Spleen (tissue), 11 donors: Measurements from ENCODE around the gene TSC22D1. TPM values are rescaled to one million over a fixed set of nuclear protein-coding genes. Genes with fewer than 3 reads are reported as not detected.

Source experiments
- DNase-seq: peaks from one replicate; pipeline ENCODE4 v3.0.0-alpha.2; 2020
- H3K27ac ChIP-seq, 8 donors: fragments of 200-600 bp; sonication (generic) in 7 of 8; 1 replicate in 4 of 8; 2 replicates in 4 of 8; pipeline versions ENCODE4 v1.5.0 to v1.8.0; 2016 to 2021; ENCODE audit warnings: inconsistent platforms in 4 of 8, mild to moderate bottlenecking in 4 of 8, moderate library complexity in 1 of 8
- H3K27me3 ChIP-seq, 7 donors: fragments of 200-600 bp; sonication (generic) in 6 of 7; replicated peaks in 1 of 7; 1 replicate in 4 of 7; 2 replicates in 3 of 7; pipeline versions ENCODE4 v1.5.0 to v1.8.0; 2016 to 2021; ENCODE audit warnings: inconsistent platforms in 3 of 7, mild to moderate bottlenecking in 1 of 7
- H3K36me3 ChIP-seq, 6 donors: fragments of 200-600 bp; sonication (generic) in 5 of 6; 1 replicate in 4 of 6; 2 replicates in 2 of 6; pipeline versions ENCODE4 v1.5.0 to v1.8.0; 2016 to 2021; ENCODE audit warnings: inconsistent platforms in 2 of 6
- H3K4me1 ChIP-seq, 6 donors: fragments of 200-600 bp; sonication (generic) in 5 of 6; 1 replicate in 3 of 6; 2 replicates in 3 of 6; pipeline versions ENCODE4 v1.5.0 to v1.8.0; 2016 to 2021; ENCODE audit warnings: inconsistent platforms in 3 of 6
- H3K4me3 ChIP-seq, 8 donors: fragments of 200-600 bp; sonication (generic) in 7 of 8; 1 replicate in 4 of 8; 2 replicates in 4 of 8; pipeline versions ENCODE4 v1.5.0 to v1.8.0; 2016 to 2021; ENCODE audit warnings: inconsistent platforms in 4 of 8, mild to moderate bottlenecking in 4 of 8, moderate library complexity in 2 of 8
- H3K9me3 ChIP-seq, 8 donors: fragments of 200-600 bp; sonication (generic) in 7 of 8; 1 replicate in 4 of 8; 2 replicates in 4 of 8; pipeline versions ENCODE4 v1.5.0 to v1.8.0; 2016 to 2021; ENCODE audit warnings: inconsistent platforms in 4 of 8
- CTCF ChIP-seq, 11 experiments: fragments of 200-600 bp in 7 of 11; fragments of 450-650 bp in 4 of 11; sonication (generic) in 4 of 11; IDR thresholded peaks in 8 of 11; conservative IDR thresholded peaks in 3 of 11; 1 replicate in 7 of 11; 2 replicates in 4 of 11; pipeline versions ENCODE4 v1.4.0 to v1.8.0; 2016 to 2021; ENCODE audit warnings: antibody characterized with exemption in 11 of 11, inconsistent platforms in 4 of 11, mild to moderate bottlenecking in 1 of 11
- POLR2A ChIP-seq, 3 donors: fragments of 450-650 bp; IDR thresholded peaks; one replicate each; pipeline ENCODE4 v1.5.1; 2017; ENCODE audit warnings: antibody characterized with exemption in 3 of 3, mild to moderate bottlenecking in 1 of 3
- POLR2AphosphoS5 ChIP-seq, 3 donors: sonication (generic); formaldehyde crosslinking; IDR thresholded peaks; one replicate each; pipeline ENCODE4 v1.5.1; 2017; ENCODE audit warnings: antibody characterized with exemption in 3 of 3
- WGBS, 5 donors: extraction: QIAGEN DNeasy Blood & Tissue Kit in 3 of 5; methylation state at CpG; one replicate each; pipeline versions ENCODE4 v1.1.5 to v1.1.7; 2013 to 2018; 5-methylcytosine and 5-hydroxymethylcytosine counted together
- intact Hi-C: fragments of 100-400 bp; cut with DNase I; formaldehyde crosslinking; loops from one replicate; pipeline ENCODE4 v1.15.0; 2023; ENCODE audit warnings: low total_unique reads
- polyA plus RNA-seq, 3 donors: library from polyadenylated mRNA; stranded (reverse); fragments of 200-250 nt; gene quantifications; one replicate each; pipeline ENCODE4 v1.2.1, GENCODE V29; 2013
- total RNA-seq, 7 donors: library from RNA; depleted of rRNA in 3 of 7; stranded (reverse); fragments of >200 nt in 3 of 7; fragmentation: NEBNext Ultra II Directional in 4 of 7; extraction: Animal tissue kit (Norgen Biotek cat#: 25700) in 4 of 7; gene quantifications; one replicate each; pipeline versions ENCODE4 v1.1.0 to v1.2.1, GENCODE V29; 2016 to 2021
- donor health status: healthy with polysubstance abuse.
- donor health status: DM: no; HTN: no; CAD: no; lungs with moderate emphysema.
- donor health status: DM: no; HTN: no; CAD: no.
- donor health status: Bipolar disorder and iron deficiency.
- donor health status: healthy.
- donor health status: DM: no; HTN: no; CAD: no.
- donor health status: DM: yes; HTN: yes; CAD: no.

The TSC22D1 gene
- total and polyA plus RNA-seq, 10 donors = 14.3 to 66.3 (median 42.6) TPM

GRCh38 chr13:44398606-44399005 lies 177.5 kb downstream of the TSC22D1 start:
- H3K36me3 ChIP-seq = no peaks in the 10 kb centered on the region
- H3K4me3 ChIP-seq = no peak overlapping the region
- no peaks in the 10 kb centered on the region for H3K4me1 ChIP-seq
- intact Hi-C loops = no loop called here
- no peak overlapping the region for H3K27ac ChIP-seq
- DNase-seq = peak; percentile 7
- TF ChIP-seq POLR2AphosphoS5 (IDR thresholded peaks at IDR 0.05) = no peak
- TF ChIP-seq CTCF (IDR thresholded peaks at IDR 0.05 in 8 of 11, conservative IDR thresholded peaks at IDR 0.05 in 3 of 11) = no peak
- no peak for TF ChIP-seq POLR2A (IDR thresholded peaks at IDR 0.05)
- WGBS, 5 donors = 80 to 92% (median 85%) methylated on average over 3 of the region's 3 CpGs
- no peaks in the 10 kb centered on the region for H3K9me3 ChIP-seq
- H3K27me3 ChIP-seq = no peaks in the 10 kb centered on the region

DNA sequence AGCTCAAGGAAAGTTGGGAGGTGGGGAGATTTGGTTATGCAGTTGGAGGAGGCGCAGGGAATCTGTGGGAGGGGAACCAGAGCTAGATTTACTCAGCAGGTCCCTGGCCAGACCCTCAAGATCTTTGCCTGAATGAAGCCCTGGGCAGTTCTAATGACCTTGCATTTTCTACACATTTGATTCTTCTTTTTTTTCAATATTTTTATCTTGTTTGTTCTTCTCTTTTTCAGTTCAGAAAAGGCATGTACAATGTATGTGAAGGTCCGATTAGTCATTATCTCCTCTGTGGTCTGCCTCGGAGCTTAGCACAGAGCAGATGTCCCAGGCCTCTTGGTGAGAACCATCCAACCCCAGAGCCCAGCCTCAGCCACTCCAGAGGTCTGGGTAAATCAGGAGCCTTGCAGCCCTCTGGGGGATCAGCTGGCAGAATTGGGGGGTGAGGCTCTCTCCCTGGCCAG lies 178.3 kb downstream of the TSC22D1 start:
- no peaks in the 10 kb centered on the region for H3K4me1 ChIP-seq
- H3K4me3 ChIP-seq = no peak overlapping the region
- H3K9me3 ChIP-seq = no peaks in the 10 kb centered on the region
- H3K36me3 ChIP-seq = no peaks in the 10 kb centered on the region
- peak; percentile 36 for DNase-seq
- TF ChIP-seq POLR2AphosphoS5 (IDR thresholded peaks at IDR 0.05) (no peak), POLR2A (IDR thresholded peaks at IDR 0.05) (no peak), CTCF (IDR thresholded peaks at IDR 0.05 in 8 of 11, conservative IDR thresholded peaks at IDR 0.05 in 3 of 11) (no peak)
- H3K27me3 ChIP-seq = no peaks in the 10 kb centered on the region
- peak overlapping the region in 6 of 8 donors; percentile 13 to 52 (median 40) for H3K27ac ChIP-seq
- WGBS, 5 donors = 72 to 84% (median 75%) methylated on average over 3 of the region's 3 CpGs
- intact Hi-C loops = no loop called here

DNA sequence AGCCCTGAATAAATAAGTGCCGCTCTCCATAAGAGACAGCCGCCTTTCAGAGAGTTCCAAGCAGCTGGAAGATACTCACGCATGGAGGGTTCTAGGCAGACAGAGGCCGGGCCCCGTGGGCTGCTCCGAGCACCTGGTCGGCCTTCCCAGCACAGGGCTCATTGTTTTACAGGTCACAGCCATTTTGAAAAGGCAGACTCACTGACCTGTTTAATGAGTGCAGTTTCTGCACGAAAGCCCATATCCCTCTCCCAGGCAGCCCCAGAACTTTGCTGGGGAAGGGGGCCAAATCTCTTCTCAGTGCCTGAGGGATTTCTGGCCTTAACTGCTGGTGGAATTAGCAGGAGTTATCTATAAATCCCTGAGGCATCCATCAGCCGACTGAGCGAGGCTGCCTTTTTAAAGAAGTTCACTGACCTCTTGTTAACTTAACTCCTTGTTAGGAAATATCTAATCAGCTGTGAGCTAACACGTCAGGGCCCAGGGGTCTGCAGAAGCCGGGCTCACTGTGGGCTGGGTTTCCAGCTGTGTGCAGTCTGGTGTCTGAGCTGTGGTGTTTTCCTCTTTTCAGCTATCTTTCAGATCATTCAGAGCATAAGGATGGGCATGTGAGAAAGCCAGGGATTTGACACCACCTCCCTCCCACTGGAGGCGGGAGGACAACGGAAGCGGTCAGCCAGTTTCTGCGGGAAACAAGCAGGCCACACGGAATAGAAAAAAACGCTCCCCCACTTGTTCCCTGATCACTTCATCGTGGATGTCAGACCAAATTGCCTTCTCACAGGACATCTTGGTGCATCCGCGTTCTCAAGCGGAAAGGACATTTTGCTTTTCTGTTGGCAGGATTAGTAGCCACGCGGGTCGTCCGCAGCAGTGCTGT lies 179.2 kb downstream of the TSC22D1 start:
- Histone ChIP-seq H3K27ac (peak overlapping the region in 6 of 8 donors; percentile 13 to 52 (median 40)), H3K4me3 (no peak overlapping the region), H3K36me3 (no peaks in the 10 kb centered on the region), H3K4me1 (no peaks in the 10 kb centered on the region), H3K27me3 (no peaks in the 10 kb centered on the region), H3K9me3 (no peaks in the 10 kb centered on the region)
- TF ChIP-seq CTCF (IDR thresholded peaks at IDR 0.05 in 8 of 11, conservative IDR thresholded peaks at IDR 0.05 in 3 of 11) = no peak
- no peak for TF ChIP-seq POLR2A (IDR thresholded peaks at IDR 0.05)
- TF ChIP-seq POLR2AphosphoS5 (IDR thresholded peaks at IDR 0.05) = peak in 2 of 3 donors; percentile 8 to 19
- no peak for DNase-seq
- 75 to 85% (median 81%) methylated on average over 23 to 26 of the region's 26 CpGs for WGBS, 5 donors
- intact Hi-C loops = no loop called here

DNA sequence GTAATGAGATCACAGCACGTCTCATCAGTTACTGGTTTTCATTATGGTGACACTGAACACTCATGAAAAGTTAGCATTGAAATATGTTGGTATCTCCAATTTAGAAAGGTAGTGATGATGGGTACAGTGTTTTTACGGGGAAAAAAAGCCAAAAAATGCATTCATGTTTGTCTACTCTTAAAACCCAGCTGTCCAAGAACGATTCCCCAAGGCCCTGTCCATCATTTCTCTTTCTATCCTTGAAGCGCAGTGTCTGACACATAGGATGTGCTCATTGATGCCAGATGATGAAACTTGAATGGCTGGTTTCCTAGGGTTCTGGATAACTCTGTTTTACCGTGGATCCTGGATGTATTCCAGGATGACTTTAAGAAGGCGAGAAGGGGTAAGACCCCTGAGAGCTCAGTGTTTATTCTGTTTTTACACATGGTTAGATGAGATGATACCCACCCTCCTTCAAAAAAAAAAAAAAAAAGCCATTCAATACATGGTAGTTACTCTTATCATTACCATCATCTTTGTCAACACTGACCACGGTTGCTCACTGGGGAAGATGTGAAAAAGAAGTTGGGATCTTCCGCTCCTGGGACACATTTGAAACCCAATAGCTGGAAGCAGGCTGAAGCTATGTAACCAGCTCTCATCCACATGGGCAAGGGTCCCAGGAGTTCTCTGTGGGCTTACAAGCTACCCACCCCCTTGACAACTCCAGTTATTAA lies 180.0 kb downstream of the TSC22D1 start:
- peak overlapping the region in 1 of 8 donors; percentile 48 for H3K27ac ChIP-seq
- no peaks in the 10 kb centered on the region for H3K27me3 ChIP-seq
- H3K4me1 ChIP-seq = no peaks in the 10 kb centered on the region
- H3K4me3 ChIP-seq = no peak overlapping the region
- WGBS, 5 donors = 84 to 94% (median 91%) methylated on average over 8 of the region's 8 CpGs
- H3K36me3 ChIP-seq = no peaks in the 10 kb centered on the region
- no peak for DNase-seq
- TF ChIP-seq CTCF (IDR thresholded peaks at IDR 0.05 in 8 of 11, conservative IDR thresholded peaks at IDR 0.05 in 3 of 11) = no peak
- intact Hi-C loops = no loop called here
- H3K9me3 ChIP-seq = no peaks in the 10 kb centered on the region
